Heart right ventricle (tissue), 16 donors: ENCODE data around the gene TRNAU1AP. TPM values are rescaled to one million over a fixed set of nuclear protein-coding genes. Genes with fewer than 3 reads are reported as not detected.

Experiments used
- ATAC-seq, 8 donors: fragments of 200-7000 bp; cut with Tn5 transposase; one replicate each; pipeline ENCODE4 v1.9.1; 2020; ENCODE audit warnings: mild to moderate bottlenecking in 8 of 8, moderate library complexity in 8 of 8, moderate number of reproducible peaks in 1 of 8
- DNase-seq, 2 donors: peaks; one replicate each; pipeline ENCODE4 v3.0.0-alpha.2; 2020
- H3K27ac ChIP-seq, 10 donors: fragments of 200-600 bp; sonication (generic) in 2 of 10; one replicate each; pipeline versions ENCODE4 v1.5.0 to v1.8.0; 2020 to 2022; ENCODE audit warnings: mild to moderate bottlenecking in 3 of 10
- H3K27me3 ChIP-seq, 7 donors: fragments of 200-600 bp; one replicate each; pipeline ENCODE4 v1.8.0; 2021 to 2022; ENCODE audit warnings: mild to moderate bottlenecking in 2 of 7
- H3K36me3 ChIP-seq, 9 donors: fragments of 200-600 bp; sonication (generic) in 1 of 9; one replicate each; pipeline versions ENCODE4 v1.5.0 to v1.8.0; 2020 to 2022; ENCODE audit warnings: mild to moderate bottlenecking in 2 of 9
- H3K4me1 ChIP-seq, 9 donors: fragments of 200-600 bp; sonication (generic) in 1 of 9; one replicate each; pipeline versions ENCODE4 v1.5.0 to v1.8.0; 2020 to 2022; ENCODE audit warnings: mild to moderate bottlenecking in 4 of 9
- H3K4me3 ChIP-seq, 10 donors: fragments of 200-600 bp; sonication (generic) in 2 of 10; one replicate each; pipeline versions ENCODE4 v1.5.0 to v1.8.0; 2020 to 2022; ENCODE audit warnings: mild to moderate bottlenecking in 7 of 10, moderate library complexity in 2 of 10
- H3K9me3 ChIP-seq, 11 donors: fragments of 200-600 bp in 10 of 11; sonication (generic) in 2 of 11; one replicate each; pipeline versions ENCODE4 v1.5.0 to v1.8.0; 2013 to 2022; ENCODE audit warnings: mild to moderate bottlenecking in 2 of 11, control low read depth in 1 of 11, moderate library complexity in 1 of 11
- WGBS, 2 donors: extraction: QIAGEN DNeasy Blood & Tissue Kit; methylation state at CpG; one replicate each; pipeline ENCODE4 v1.1.7; 2013; ENCODE audit warnings: inconsistent platforms in 1 of 2; 5-methylcytosine and 5-hydroxymethylcytosine counted together
- intact Hi-C, 10 donors: fragments of 100-400 bp; cut with DNase I; formaldehyde crosslinking; loops; one replicate each; pipeline versions ENCODE4 v1.11.1 to v1.14.2; 2022
- polyA plus RNA-seq, 2 donors: library from polyadenylated mRNA; stranded (reverse); fragments of 200-250 nt; gene quantifications; one replicate each; pipeline ENCODE4 v1.2.3, GENCODE V29; 2013
- total RNA-seq, 10 donors: library from RNA; stranded (reverse); fragmentation: NEBNext Ultra II Directional in 3 of 10; extraction: Animal tissue kit (Norgen Biotek cat#: 25700) in 3 of 10; gene quantifications; one replicate each; pipeline versions ENCODE4 v1.2.1 to v1.2.4, GENCODE V29; 2021 to 2023
- TF ChIP-seq, protein P1 (sequence below), 9 donors: fragments of 200-600 bp; sonication (generic) in 2 of 9; IDR thresholded peaks; one replicate each; pipeline versions ENCODE4 v1.5.0 to v1.8.0; 2021 to 2022; ENCODE audit warnings: antibody characterized with exemption in 9 of 9, mild to moderate bottlenecking in 5 of 9, moderate library complexity in 1 of 9
- donor health status: Arrhythmogenic right ventricular cardiomyopathy.
- donor health status: ischemic (EF 13 %, LVEDD 7.1; RV severe dilation, severe dysfunction).
- donor health status: healthy with polysubstance abuse.
- donor health status: DM: no; HTN: yes; CAD: no.
- donor health status: DM: no; HTN: no; CAD: no.
- donor health status: ischemic (EF 25% LVEDD 6.9; RV normal size, moderate dysfunction).
- donor health status: ischemic (EF 25% LVEDD 5.7; RV mildly dilated, moderate dysfunction).
- donor health status: healthy.
- donor health status: DM: yes; HTN: yes; CAD: no.
- donor health status: Ischemic cardiomyopathy.
- donor health status: ischemic (EF 35%, LVEDD 5.7; RV mildly dilated, moderate dysfunction).
- donor health status: nonischemic (EF 11% LVEDD 7.7; RV severe dilation, severe dysfunction).
- donor health status: DM: yes; HTN: yes; CAD: no.
- donor health status: PGD.
- donor health status: ischemic (EF 29% LVEDD 5.4; RV normal size, mild dysfunction).
- donor health status: nonischemic (EF 23%, LVEDD 6.1; RV moderate dilation, normal function).

The TRNAU1AP gene
- total and polyA plus RNA-seq, 12 donors: 13.1 to 21.4 (median 16.5) TPM

DNA sequence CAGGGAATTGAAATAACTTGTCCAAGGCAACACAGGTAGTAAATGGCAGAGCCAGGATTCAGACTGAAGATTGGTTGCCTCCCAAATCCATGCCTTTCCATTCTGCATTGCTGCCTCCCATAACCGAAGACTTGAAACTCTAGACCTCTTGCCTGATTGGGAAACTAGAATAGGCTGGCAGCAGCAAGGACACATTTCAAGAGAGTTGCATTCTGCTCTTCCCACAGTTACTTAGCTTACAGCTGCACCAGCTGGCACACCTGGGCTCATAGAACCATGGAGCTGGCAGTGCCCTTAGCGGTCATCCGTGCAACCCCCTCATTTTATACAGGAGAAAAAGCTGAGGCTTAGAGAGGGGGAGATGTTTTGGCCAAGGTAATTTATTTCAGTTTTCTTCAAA, 8.0 kb downstream of the TRNAU1AP start:
- Histone ChIP-seq H3K9me3 (no peaks in the 10 kb centered on the region), H3K4me1 (no peaks in the 10 kb centered on the region), H3K36me3 (peaks cover 5 to 100% (median 78%) of the 10 kb centered on the region in 9 donors), H3K4me3 (no peak overlapping the region), H3K27me3 (no peaks in the 10 kb centered on the region), H3K27ac (no peak overlapping the region)
- DNase-seq: no peak
- ATAC-seq: no peak
- TF ChIP-seq, protein P1, sequence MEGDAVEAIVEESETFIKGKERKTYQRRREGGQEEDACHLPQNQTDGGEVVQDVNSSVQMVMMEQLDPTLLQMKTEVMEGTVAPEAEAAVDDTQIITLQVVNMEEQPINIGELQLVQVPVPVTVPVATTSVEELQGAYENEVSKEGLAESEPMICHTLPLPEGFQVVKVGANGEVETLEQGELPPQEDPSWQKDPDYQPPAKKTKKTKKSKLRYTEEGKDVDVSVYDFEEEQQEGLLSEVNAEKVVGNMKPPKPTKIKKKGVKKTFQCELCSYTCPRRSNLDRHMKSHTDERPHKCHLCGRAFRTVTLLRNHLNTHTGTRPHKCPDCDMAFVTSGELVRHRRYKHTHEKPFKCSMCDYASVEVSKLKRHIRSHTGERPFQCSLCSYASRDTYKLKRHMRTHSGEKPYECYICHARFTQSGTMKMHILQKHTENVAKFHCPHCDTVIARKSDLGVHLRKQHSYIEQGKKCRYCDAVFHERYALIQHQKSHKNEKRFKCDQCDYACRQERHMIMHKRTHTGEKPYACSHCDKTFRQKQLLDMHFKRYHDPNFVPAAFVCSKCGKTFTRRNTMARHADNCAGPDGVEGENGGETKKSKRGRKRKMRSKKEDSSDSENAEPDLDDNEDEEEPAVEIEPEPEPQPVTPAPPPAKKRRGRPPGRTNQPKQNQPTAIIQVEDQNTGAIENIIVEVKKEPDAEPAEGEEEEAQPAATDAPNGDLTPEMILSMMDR (IDR thresholded peaks at IDR 0.05): no peak
- intact Hi-C loops: no loop called here
- 91 to 93% methylated on average over 3 of the region's 3 CpGs for WGBS, 2 donors

DNA sequence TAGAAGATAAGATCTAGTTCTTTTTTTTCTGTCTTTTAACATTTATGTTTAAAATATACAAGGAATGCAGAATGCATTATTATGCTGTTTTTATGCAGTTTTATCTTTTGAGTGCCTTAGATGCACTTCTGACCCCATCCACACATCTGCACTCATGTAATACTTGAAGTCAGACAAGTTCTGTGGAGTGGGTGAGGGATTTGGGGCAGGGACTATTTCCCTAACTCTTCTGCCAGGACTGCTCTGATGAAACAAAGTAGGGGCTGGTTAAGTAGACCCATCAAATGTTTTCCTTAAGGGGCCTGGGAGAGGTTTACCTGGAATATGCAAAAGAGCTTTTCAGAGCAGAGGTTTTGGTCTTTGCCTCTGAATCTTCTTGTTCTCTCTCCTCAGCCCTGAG, 11.4 kb downstream of the TRNAU1AP start:
- Histone ChIP-seq H3K27me3 (no peaks in the 10 kb centered on the region), H3K27ac (no peak overlapping the region), H3K9me3 (no peaks in the 10 kb centered on the region), H3K36me3 (peaks cover 5 to 100% (median 91%) of the 10 kb centered on the region in 9 donors), H3K4me3 (no peak overlapping the region), H3K4me1 (no peaks in the 10 kb centered on the region)
- ATAC-seq: no peak
- intact Hi-C loops: no loop called here
- TF ChIP-seq, protein P1 (IDR thresholded peaks at IDR 0.05): no peak
- no peak for DNase-seq

DNA sequence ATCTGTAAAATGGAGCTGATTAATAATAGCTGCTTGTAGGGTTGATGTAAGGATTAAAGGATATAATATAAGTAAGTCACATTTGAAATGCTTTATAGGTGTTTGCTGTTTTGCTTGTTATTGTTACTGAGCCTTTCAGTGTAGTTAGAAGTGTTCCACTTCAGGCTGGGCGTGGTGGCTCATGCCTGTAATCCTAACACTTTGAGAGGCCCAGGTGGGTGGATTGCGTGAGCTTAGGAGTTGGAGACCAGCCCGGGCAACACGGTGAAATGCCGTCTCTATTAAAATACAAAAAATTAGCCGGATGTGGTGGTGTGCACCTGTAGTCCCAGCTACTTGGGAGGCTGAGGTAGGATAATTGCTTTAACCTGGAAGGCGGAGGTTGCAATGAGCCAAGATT, 12.2 kb downstream of the TRNAU1AP start:
- 97 to 100% methylated on average over 7 of the region's 7 CpGs for WGBS, 2 donors
- Histone ChIP-seq H3K4me3 (no peak overlapping the region), H3K9me3 (no peaks in the 10 kb centered on the region), H3K27me3 (no peaks in the 10 kb centered on the region), H3K4me1 (no peaks in the 10 kb centered on the region), H3K36me3 (peaks cover 5 to 100% (median 86%) of the 10 kb centered on the region in 9 donors), H3K27ac (no peak overlapping the region)
- TF ChIP-seq, protein P1 (IDR thresholded peaks at IDR 0.05): no peak
- intact Hi-C loops: no loop called here
- ATAC-seq: no peak
- DNase-seq: no peak

DNA sequence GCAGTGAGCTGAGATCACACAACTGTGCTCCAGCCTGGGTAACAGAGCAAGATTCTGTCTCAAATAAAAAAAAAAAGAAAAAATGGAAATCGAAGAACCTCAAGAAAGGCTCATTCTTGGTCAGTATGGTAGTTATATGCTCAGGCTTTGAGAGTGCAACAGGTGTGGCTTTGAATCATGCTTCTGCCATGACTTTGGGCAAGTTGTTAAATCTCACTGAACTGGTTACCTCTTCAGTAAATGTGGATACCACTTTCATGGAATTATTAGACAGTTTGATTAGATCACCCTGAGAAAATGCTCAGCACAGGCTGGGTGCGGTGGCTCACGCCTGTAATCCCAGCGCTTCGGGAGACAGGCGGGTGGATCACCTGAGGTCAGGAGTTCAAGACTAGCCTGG, 12.8 kb downstream of the TRNAU1AP start:
- no peaks in the 10 kb centered on the region for H3K27me3 ChIP-seq
- TF ChIP-seq, protein P1 (IDR thresholded peaks at IDR 0.05): no peak
- H3K4me3 ChIP-seq: no peak overlapping the region
- ATAC-seq: no peak
- DNase-seq: no peak
- H3K27ac ChIP-seq: no peak overlapping the region
- WGBS, 2 donors: 97 to 98% methylated on average over 6 of the region's 6 CpGs
- H3K9me3 ChIP-seq: no peaks in the 10 kb centered on the region
- intact Hi-C loops: no loop called here
- H3K4me1 ChIP-seq: no peaks in the 10 kb centered on the region
- peaks cover 5 to 100% (median 79%) of the 10 kb centered on the region in 9 donors for H3K36me3 ChIP-seq
